H9 (cell line): ENCODE measurements around the gene ZNF358. TPM values are rescaled to one million over a fixed set of nuclear protein-coding genes. Genes with fewer than 3 reads are reported as not detected.

Source experiments
- DNase-seq: peaks from one replicate; pipeline ENCODE4 v3.0.0-alpha.2; 2017
- H2AFZ ChIP-seq: one replicate; pipeline ENCODE4 v1.6.1; 2013; ENCODE audit warnings: mild to moderate bottlenecking, low read length, control low read depth, moderate library complexity
- H2AK5ac ChIP-seq: 2 replicates; pipeline ENCODE4 v1.6.1; 2013; ENCODE audit warnings: low read length, control low read depth, mixed read lengths; ENCODE audit not compliant: insufficient read length
- H2BK120ac ChIP-seq: one replicate; pipeline ENCODE4 v1.6.1; 2013; ENCODE audit warnings: low read depth, mild to moderate bottlenecking, low read length, control low read depth, inconsistent platforms; ENCODE audit not compliant: poor library complexity, severe bottlenecking
- H2BK12ac ChIP-seq: 2 replicates; pipeline ENCODE4 v1.6.1; 2013; ENCODE audit warnings: low read length, control low read depth, mixed read lengths, low read depth; ENCODE audit not compliant: insufficient read length
- H2BK15ac ChIP-seq: 2 replicates; pipeline ENCODE4 v1.6.1; 2013; ENCODE audit warnings: low read depth, low read length, control low read depth
- H2BK20ac ChIP-seq: one replicate; pipeline ENCODE4 v1.6.1; 2013; ENCODE audit warnings: low read depth, mild to moderate bottlenecking, low read length, control low read depth, inconsistent platforms; ENCODE audit not compliant: poor library complexity, severe bottlenecking
- H2BK5ac ChIP-seq: 2 replicates; pipeline ENCODE4 v1.6.1; 2013; ENCODE audit warnings: low read length, control low read depth, mixed read lengths; ENCODE audit not compliant: insufficient read length
- H3K14ac ChIP-seq: 2 replicates; pipeline ENCODE4 v1.6.1; 2013; ENCODE audit warnings: low read length, control low read depth; ENCODE audit not compliant: insufficient read depth
- H3K18ac ChIP-seq: 2 replicates; pipeline ENCODE4 v1.6.1; 2013; ENCODE audit warnings: low read depth, mild to moderate bottlenecking, mixed read lengths, low read length, control low read depth; ENCODE audit not compliant: insufficient read length
- H3K23ac ChIP-seq: 2 replicates; pipeline ENCODE4 v1.6.1; 2013; ENCODE audit warnings: low read length, control low read depth, mixed read lengths, low read depth; ENCODE audit not compliant: insufficient read length
- H3K23me2 ChIP-seq: 2 replicates; pipeline ENCODE4 v1.6.1; 2013; ENCODE audit warnings: low read depth, mild to moderate bottlenecking, mixed read lengths, low read length, control low read depth; ENCODE audit not compliant: insufficient read length, poor library complexity, severe bottlenecking
- H3K27ac ChIP-seq: 2 replicates; pipeline ENCODE4 v1.5.1; 2013; ENCODE audit warnings: low read length, control low read depth, mixed read lengths, low read depth; ENCODE audit not compliant: insufficient read length
- H3K27me3 ChIP-seq: 2 replicates; pipeline ENCODE4 v1.6.1; 2013; ENCODE audit warnings: low read length, control low read depth, inconsistent platforms; ENCODE audit not compliant: insufficient read depth
- H3K4ac ChIP-seq: 2 replicates; pipeline ENCODE4 v1.6.1; 2013; ENCODE audit warnings: low read depth, mild to moderate bottlenecking, control low read depth, inconsistent platforms, low read length, moderate library complexity
- H3K4me1 ChIP-seq: 2 replicates; pipeline ENCODE4 v1.6.1; 2013; ENCODE audit warnings: low read length, control low read depth, inconsistent platforms; ENCODE audit not compliant: insufficient read depth
- H3K4me2 ChIP-seq: 2 replicates; pipeline ENCODE4 v1.6.1; 2013; ENCODE audit warnings: low read length, control low read depth, mixed read lengths; ENCODE audit not compliant: insufficient read length, insufficient read depth
- H3K56ac ChIP-seq: 2 replicates; pipeline ENCODE4 v1.6.1; 2013; ENCODE audit warnings: low read depth, mild to moderate bottlenecking, mixed read lengths, low read length, control low read depth; ENCODE audit not compliant: insufficient read length
- H3K79me1 ChIP-seq: 2 replicates; pipeline ENCODE4 v1.6.1; 2013; ENCODE audit warnings: low read depth, mild to moderate bottlenecking, moderate library complexity, low read length, control low read depth, inconsistent platforms; ENCODE audit not compliant: insufficient read depth, poor library complexity, severe bottlenecking
- H3K79me2 ChIP-seq: 2 replicates; pipeline ENCODE4 v1.6.1; 2013; ENCODE audit warnings: low read length, control low read depth, inconsistent platforms; ENCODE audit not compliant: insufficient read depth
- H3K9ac ChIP-seq: 2 replicates; pipeline ENCODE4 v1.6.1; 2013; ENCODE audit warnings: low read length, control low read depth, mixed read lengths; ENCODE audit not compliant: insufficient read length; ENCODE audit errors: extremely low read depth
- H3K9me3 ChIP-seq: one replicate; pipeline ENCODE4 v1.6.1; 2013; ENCODE audit warnings: low read depth, low read length, inconsistent platforms; ENCODE audit not compliant: control insufficient read depth
- H3T11ph ChIP-seq: one replicate; pipeline ENCODE4 v1.6.1; 2013; ENCODE audit warnings: mild to moderate bottlenecking, low read length, control low read depth, inconsistent platforms
- H4K20me1 ChIP-seq: one replicate; pipeline ENCODE4 v1.6.1; 2013; ENCODE audit not compliant: control insufficient read depth, insufficient read length, insufficient read depth
- H4K5ac ChIP-seq: 2 replicates; pipeline ENCODE4 v1.6.1; 2013; ENCODE audit warnings: low read depth, mild to moderate bottlenecking, mixed read lengths, low read length, control low read depth; ENCODE audit not compliant: insufficient read length
- H4K8ac ChIP-seq: replicated peaks from 2 replicates; pipeline ENCODE4 v1.6.1; 2013; ENCODE audit warnings: low read length, control low read depth, mixed read lengths, low read depth; ENCODE audit not compliant: insufficient read length
- H4K91ac ChIP-seq: 2 replicates; pipeline ENCODE4 v1.6.1; 2013; ENCODE audit warnings: low read depth, mild to moderate bottlenecking, moderate library complexity, mixed read lengths, low read length, control low read depth; ENCODE audit not compliant: insufficient read length
- H3K27ac Mint-ChIP-seq, 3 experiments: 2 replicates in 2 of 3; 3 replicates in 1 of 3; pipeline ENCODE4 v1.8.0; 2020 to 2021; ENCODE audit warnings: mixed read lengths in 3 of 3, mild to moderate bottlenecking in 1 of 3, moderate library complexity in 1 of 3
- H3K27me3 Mint-ChIP-seq: 2 replicates; pipeline ENCODE4 v1.8.0; 2021; ENCODE audit warnings: low read depth, mild to moderate bottlenecking, moderate library complexity, mixed read lengths
- H3K36me3 Mint-ChIP-seq, 3 experiments: 2 replicates in 2 of 3; 3 replicates in 1 of 3; pipeline ENCODE4 v1.8.0; 2020 to 2021; ENCODE audit warnings: low read depth in 3 of 3, mixed read lengths in 3 of 3; ENCODE audit not compliant: insufficient read depth in 1 of 3
- H3K4me1 Mint-ChIP-seq, 2 experiments: 2 replicates each; pipeline ENCODE4 v1.8.0; 2020; ENCODE audit warnings: mixed read lengths in 2 of 2
- H3K4me3 Mint-ChIP-seq, 2 experiments: 2 replicates in 1 of 2; 3 replicates in 1 of 2; pipeline ENCODE4 v1.8.0; 2020 to 2021; ENCODE audit warnings: mild to moderate bottlenecking in 2 of 2, mixed read lengths in 2 of 2, moderate library complexity in 1 of 2
- H3K9me3 Mint-ChIP-seq, 2 experiments: 2 replicates in 1 of 2; 3 replicates in 1 of 2; pipeline ENCODE4 v1.8.0; 2020; ENCODE audit warnings: mild to moderate bottlenecking in 2 of 2, mixed read lengths in 2 of 2, moderate library complexity in 1 of 2
- CTCF ChIP-seq: fragments of 200-600 bp; sonication (generic); conservative IDR thresholded peaks from 3 replicates; pipeline ENCODE4 v1.8.0; 2021; ENCODE audit warnings: antibody characterized with exemption, mild to moderate bottlenecking
- WGBS: extraction: QIAGEN DNeasy Blood & Tissue Kit; methylation state at CpG from one replicate; pipeline ENCODE4 v1.1.7; 2013; ENCODE audit warnings: missing lambda C conversion rate, low lambda C conversion rate, mixed read lengths; ENCODE audit not compliant: insufficient read length; ENCODE audit errors: extremely low coverage; 5-methylcytosine and 5-hydroxymethylcytosine counted together
- total RNA-seq: library from RNA; stranded (reverse); gene quantifications from 2 replicates; pipeline ENCODE4 v1.2.1, GENCODE V29; 2021

The ZNF358 gene
- total RNA-seq, 1 experiment from 2014 or later = 40.5 TPM

- Mint-ChIP-seq H3K4me1 (peaks cover 0 to 2% of the 10 kb centered on the region in 2 experiments; a peak in 1 of 4 replicates), H3K36me3 (peaks cover 17 to 53% (median 32%) of the 10 kb centered on the region in 3 experiments; a peak in 6 of 7 replicates)
- no peak overlapping the region for H2BK120ac ChIP-seq
Measured at GRCh38 chr19:7558667-7559066, 42.8 kb downstream of the ZNF358 start.

More at GRCh38 chr19:7558667-7559066, 42.8 kb downstream of the ZNF358 start:
- Histone ChIP-seq H3K27me3 (no peaks in the 10 kb centered on the region), H4K8ac (no peak overlapping the region), H3T11ph (no peak overlapping the region), H3K9me3 (no peaks in the 10 kb centered on the region), H3K9ac (no peak overlapping the region), H2BK15ac (no peak overlapping the region), H3K4ac (no peak overlapping the region), H3K4me1 (peaks cover 2% of the 10 kb centered on the region; the same call in 1 of the 2 replicates), H3K56ac (no peak overlapping the region), H3K14ac (no peak overlapping the region), H3K79me2 (no peaks in the 10 kb centered on the region), H3K23ac (no peak overlapping the region), H2BK12ac (no peak overlapping the region), H3K23me2 (no peaks in the 10 kb centered on the region), H2BK20ac (no peak overlapping the region), H4K91ac (no peak overlapping the region), H3K79me1 (no peaks in the 10 kb centered on the region), H2AFZ (no peak overlapping the region), H4K20me1 (no peaks in the 10 kb centered on the region), H3K18ac (no peak overlapping the region), H4K5ac (no peak overlapping the region), H2AK5ac (no peak overlapping the region), H3K4me2 (no peak overlapping the region), H3K27ac (no peak overlapping the region), H2BK5ac (no peak overlapping the region)
- TF ChIP-seq CTCF = no peak
- DNase-seq = no peak
- Mint-ChIP-seq H3K9me3 (no peaks in the 10 kb centered on the region; a peak in 1 of 5 replicates), H3K27ac (no peak overlapping the region), H3K4me3 (no peak overlapping the region), H3K27me3 (no peaks in the 10 kb centered on the region)
- no CpG with 5 or more reads among the region's 18 CpGs for WGBS
